MM.1S (cell line): Measurements from ENCODE around the gene PCDHGA8.

ENCODE experiments used
- DNase-seq: peaks from one replicate; pipeline ENCODE4 v3.0.0-alpha.2; 2015
- H2AFZ ChIP-seq: fragments of 300-600 bp; sonication (generic); 2 replicates; pipeline ENCODE4 v1.6.0; 2016; ENCODE audit warnings: antibody characterized with exemption, low read length
- H3F3A ChIP-seq: fragments of 300-600 bp; sonication (generic); 2 replicates; pipeline ENCODE4 v1.6.1; 2016; ENCODE audit warnings: mild to moderate bottlenecking, antibody characterized with exemption, low read length, moderate library complexity, mixed read lengths; ENCODE audit not compliant: insufficient read depth
- H3K27ac ChIP-seq: fragments of 300-600 bp; sonication (generic); 2 replicates; pipeline ENCODE4 v1.5.1; 2016; ENCODE audit warnings: mild to moderate bottlenecking, low read length
- H3K27me3 ChIP-seq: fragments of 300-600 bp; sonication (generic); replicated peaks from 2 replicates; pipeline ENCODE4 v1.6.0; 2016; ENCODE audit warnings: low read length; ENCODE audit not compliant: insufficient read depth
- H3K36me3 ChIP-seq: fragments of 300-600 bp; sonication (generic); replicated peaks from 2 replicates; pipeline ENCODE4 v1.6.1; 2016; ENCODE audit warnings: mild to moderate bottlenecking, low read length, mixed read lengths; ENCODE audit not compliant: insufficient read depth
- H3K4me1 ChIP-seq: fragments of 300-600 bp; sonication (generic); 2 replicates; pipeline ENCODE4 v1.6.1; 2016; ENCODE audit warnings: low read length, mixed read lengths
- H3K4me2 ChIP-seq: fragments of 300-600 bp; sonication (generic); 2 replicates; pipeline ENCODE4 v1.6.0; 2016; ENCODE audit warnings: low read depth, low read length
- H3K4me3 ChIP-seq: fragments of 300-600 bp; sonication (generic); 2 replicates; pipeline ENCODE4 v1.5.1; 2016; ENCODE audit warnings: low read length, mixed read lengths
- H3K79me2 ChIP-seq: fragments of 300-600 bp; sonication (generic); 2 replicates; pipeline ENCODE4 v1.6.1; 2016; ENCODE audit warnings: mixed run types, low read length, mixed read lengths
- H3K9ac ChIP-seq: fragments of 300-600 bp; sonication (generic); 2 replicates; pipeline ENCODE4 v1.6.1; 2016; ENCODE audit warnings: low read length, mixed read lengths
- H3K9me2 ChIP-seq: fragments of 300-600 bp; sonication (generic); replicated peaks from 2 replicates; pipeline ENCODE4 v1.6.1; 2016; ENCODE audit warnings: mild to moderate bottlenecking, low read length, mixed read lengths; ENCODE audit not compliant: insufficient read depth
- H3K9me3 ChIP-seq: fragments of 300-600 bp; sonication (generic); replicated peaks from 2 replicates; pipeline ENCODE4 v1.6.1; 2016; ENCODE audit warnings: mild to moderate bottlenecking, low read length, mixed read lengths; ENCODE audit not compliant: insufficient read depth
- H4K20me1 ChIP-seq: fragments of 300-600 bp; sonication (generic); 2 replicates; pipeline ENCODE4 v1.6.1; 2016; ENCODE audit warnings: mild to moderate bottlenecking, low read length, moderate library complexity, mixed read lengths; ENCODE audit not compliant: insufficient read depth
- EZH2 ChIP-seq: fragments of 300-600 bp; sonication (generic); optimal IDR thresholded peaks from 2 replicates; pipeline ENCODE3; 2017; ENCODE audit warnings: low read depth, mild to moderate bottlenecking, antibody characterized with exemption, low read length, mixed read lengths
- EZH2phosphoT487 ChIP-seq: fragments of 300-600 bp; sonication (generic); IDR thresholded peaks from 2 replicates; pipeline ENCODE4 v1.6.1; 2018; ENCODE audit warnings: antibody characterized with exemption, low read length
- TF ChIP-seq, protein P1 (sequence below): fragments of 300-600 bp; sonication (generic); IDR thresholded peaks from 2 replicates; pipeline ENCODE4 v1.5.1; 2016; ENCODE audit warnings: antibody characterized with exemption, low read length, mixed read lengths

The PCDHGA8 gene

GRCh38 chr5:141351591-141351990, 40.8 kb upstream of the PCDHGA8 start:
- Histone ChIP-seq H3K27ac (no peak overlapping the region), H3K4me3 (no peak overlapping the region), H3K9me3 (no peaks in the 10 kb centered on the region), H3K9ac (no peak overlapping the region), H3K9me2 (no peaks in the 10 kb centered on the region), H3F3A (no peaks in the 10 kb centered on the region), H3K4me1 (no peaks in the 10 kb centered on the region), H3K79me2 (no peaks in the 10 kb centered on the region), H3K4me2 (no peak overlapping the region), H2AFZ (no peak overlapping the region), H4K20me1 (no peaks in the 10 kb centered on the region), H3K27me3 (0 out of 2 replicates have a peak, but pooled peaks cover 6% of the 10 kb centered on the region), H3K36me3 (no peaks in the 10 kb centered on the region)
- TF ChIP-seq, protein P1, sequence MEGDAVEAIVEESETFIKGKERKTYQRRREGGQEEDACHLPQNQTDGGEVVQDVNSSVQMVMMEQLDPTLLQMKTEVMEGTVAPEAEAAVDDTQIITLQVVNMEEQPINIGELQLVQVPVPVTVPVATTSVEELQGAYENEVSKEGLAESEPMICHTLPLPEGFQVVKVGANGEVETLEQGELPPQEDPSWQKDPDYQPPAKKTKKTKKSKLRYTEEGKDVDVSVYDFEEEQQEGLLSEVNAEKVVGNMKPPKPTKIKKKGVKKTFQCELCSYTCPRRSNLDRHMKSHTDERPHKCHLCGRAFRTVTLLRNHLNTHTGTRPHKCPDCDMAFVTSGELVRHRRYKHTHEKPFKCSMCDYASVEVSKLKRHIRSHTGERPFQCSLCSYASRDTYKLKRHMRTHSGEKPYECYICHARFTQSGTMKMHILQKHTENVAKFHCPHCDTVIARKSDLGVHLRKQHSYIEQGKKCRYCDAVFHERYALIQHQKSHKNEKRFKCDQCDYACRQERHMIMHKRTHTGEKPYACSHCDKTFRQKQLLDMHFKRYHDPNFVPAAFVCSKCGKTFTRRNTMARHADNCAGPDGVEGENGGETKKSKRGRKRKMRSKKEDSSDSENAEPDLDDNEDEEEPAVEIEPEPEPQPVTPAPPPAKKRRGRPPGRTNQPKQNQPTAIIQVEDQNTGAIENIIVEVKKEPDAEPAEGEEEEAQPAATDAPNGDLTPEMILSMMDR = no peak
- DNase-seq = no peak

GRCh38 chr5:141354900-141355469, 37.4 kb upstream of the PCDHGA8 start, which contains the start of gene PCDHGA4:
Gene PCDHGA4, plus strand, starts transcription at chr5:141355021. Its CDS starts 87 bp downstream, at chr5:141355108.
- TF ChIP-seq, protein P1 = peak; percentile 54
- no peak for TF ChIP-seq EZH2phosphoT487
- Histone ChIP-seq H3K27ac (no peak within 1 kb of the TSS), H2AFZ (peak within 1 kb of the TSS; percentile 16; the same call in 1 of the 2 replicates), H3K9me2 (no peaks in the 10 kb centered on the region), H3K4me2 (0 out of 2 replicates have a peak within 1 kb of the TSS, but pooled peaks have one; percentile 8), H3K9ac (no peak within 1 kb of the TSS), H3K4me1 (no peaks in the 10 kb centered on the region), H3K79me2 (no peaks in the 10 kb centered on the region), H3K27me3 (0 out of 2 replicates have a peak, but pooled peaks cover 6% of the 10 kb centered on the region), H3K4me3 (no peak within 1 kb of the TSS), H4K20me1 (no peaks in the 10 kb centered on the region), H3F3A (no peaks in the 10 kb centered on the region), H3K9me3 (no peaks in the 10 kb centered on the region), H3K36me3 (no peaks in the 10 kb centered on the region)
- no peak for DNase-seq

GRCh38 chr5:141355641-141356040, 36.8 kb upstream of the PCDHGA8 start:
- Histone ChIP-seq H3K27ac (no peak overlapping the region), H3K4me3 (no peak overlapping the region), H3K9me2 (no peaks in the 10 kb centered on the region), H3K27me3 (0 out of 2 replicates have a peak, but pooled peaks cover 3% of the 10 kb centered on the region), H3K79me2 (no peaks in the 10 kb centered on the region), H3K4me2 (no peak overlapping the region), H3K4me1 (no peaks in the 10 kb centered on the region), H3K9ac (no peak overlapping the region), H3K36me3 (no peaks in the 10 kb centered on the region), H3F3A (no peaks in the 10 kb centered on the region), H2AFZ (no peak overlapping the region), H3K9me3 (no peaks in the 10 kb centered on the region), H4K20me1 (no peaks in the 10 kb centered on the region)
- DNase-seq = no peak
- TF ChIP-seq EZH2 (no peak), EZH2phosphoT487 (no peak)
- TF ChIP-seq, protein P1 = no peak
